Measurements from ENCODE around the gene UBXN11. TPM values are rescaled to one million over a fixed set of nuclear protein-coding genes. Genes with fewer than 3 reads are reported as not detected.

UBXN11 gene
- total RNA-seq, 4 donors from 2014 or later = 4.9 to 17.9 (median 12.0) TPM

DNA sequence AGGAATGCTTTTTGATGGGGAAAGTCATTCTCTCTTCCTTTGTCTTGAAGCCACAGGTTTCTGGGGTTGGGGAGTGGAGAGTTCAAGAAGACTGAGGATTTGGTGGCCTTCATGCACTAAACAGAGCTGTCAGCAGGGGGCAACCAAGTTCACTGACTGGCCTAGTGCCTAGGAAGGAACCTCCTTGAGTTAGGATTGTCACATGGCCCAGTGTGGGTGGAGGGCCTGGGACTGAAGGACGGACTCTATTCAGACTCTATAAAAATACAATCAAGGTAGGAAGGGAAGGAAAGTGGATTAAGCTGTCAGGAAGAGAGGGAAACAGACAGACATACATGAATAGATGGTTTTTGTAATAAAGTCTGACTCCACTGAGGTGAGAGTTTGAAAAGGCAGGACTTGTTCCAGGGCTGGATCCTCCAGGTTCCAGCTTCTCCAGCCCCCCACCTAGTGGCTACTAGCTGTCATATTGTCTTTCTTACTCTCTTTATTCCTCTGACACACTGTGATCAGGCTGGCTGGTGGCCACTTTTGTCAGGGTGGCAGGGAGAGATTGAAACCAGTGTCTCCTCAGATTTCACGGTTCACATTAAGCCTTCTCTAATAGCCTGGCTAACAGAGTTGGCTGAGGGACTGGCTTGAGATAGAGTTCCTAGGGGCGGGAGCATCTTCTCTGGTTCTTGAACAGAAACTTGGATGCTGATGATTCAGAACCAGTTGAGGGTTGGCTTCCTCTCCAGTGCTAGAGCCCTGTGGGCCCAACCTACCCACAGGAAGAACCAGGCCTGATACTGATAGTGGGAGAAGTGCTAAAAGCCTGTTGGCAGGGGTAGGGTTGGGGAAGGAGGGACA is 30.6 kb downstream of the UBXN11 start:
- H3K36me3 ChIP-seq = peaks cover 0 to 2% (median 0%) of the 10 kb centered on the region in 4 donors
- peaks cover 37 to 51% (median 43%) of the 10 kb centered on the region in 4 donors for H3K4me1 ChIP-seq
- H3K27ac ChIP-seq = peak overlapping the region; percentile 93 to 98 (median 96)
- no peak overlapping the region for H3K4me3 ChIP-seq
- no peaks in the 10 kb centered on the region for H3K9me3 ChIP-seq
- intact Hi-C loops (cut with DNase I; ENCODE audit: low total_unique reads) = no loop called here
- 0 to 17% methylated on average over 2 to 3 of the region's 3 CpGs for WGBS, 2 donors (ENCODE audit: low coverage in 1 of 2)
- in situ Hi-C loops (cut with MboI; ENCODE audit: low pct_ligation_motif_present in 1 of 4, low pct_unique_long_range_greater_than_20kb in 1 of 4, low sequenced_read_pairs in 3 of 4) = loop anchor here in 3 of 4 donors (5.0 to 10.0 kb wide), 2 partner anchors 46 to 49 kb away; no protein-coding TSS in a partner anchor
- peak; percentile 93 for DNase-seq
- H3K27me3 ChIP-seq = no peaks in the 10 kb centered on the region
- TF ChIP-seq POLR2AphosphoS5 (IDR thresholded peaks at IDR 0.05) = peak; percentile 39 to 78 (median 64)
- TF ChIP-seq POLR2A (IDR thresholded peaks at IDR 0.05) = peak; percentile 48
- TF ChIP-seq EP300 (IDR thresholded peaks at IDR 0.05; ENCODE audit: low read depth) = no peak
- TF ChIP-seq, protein P1, sequence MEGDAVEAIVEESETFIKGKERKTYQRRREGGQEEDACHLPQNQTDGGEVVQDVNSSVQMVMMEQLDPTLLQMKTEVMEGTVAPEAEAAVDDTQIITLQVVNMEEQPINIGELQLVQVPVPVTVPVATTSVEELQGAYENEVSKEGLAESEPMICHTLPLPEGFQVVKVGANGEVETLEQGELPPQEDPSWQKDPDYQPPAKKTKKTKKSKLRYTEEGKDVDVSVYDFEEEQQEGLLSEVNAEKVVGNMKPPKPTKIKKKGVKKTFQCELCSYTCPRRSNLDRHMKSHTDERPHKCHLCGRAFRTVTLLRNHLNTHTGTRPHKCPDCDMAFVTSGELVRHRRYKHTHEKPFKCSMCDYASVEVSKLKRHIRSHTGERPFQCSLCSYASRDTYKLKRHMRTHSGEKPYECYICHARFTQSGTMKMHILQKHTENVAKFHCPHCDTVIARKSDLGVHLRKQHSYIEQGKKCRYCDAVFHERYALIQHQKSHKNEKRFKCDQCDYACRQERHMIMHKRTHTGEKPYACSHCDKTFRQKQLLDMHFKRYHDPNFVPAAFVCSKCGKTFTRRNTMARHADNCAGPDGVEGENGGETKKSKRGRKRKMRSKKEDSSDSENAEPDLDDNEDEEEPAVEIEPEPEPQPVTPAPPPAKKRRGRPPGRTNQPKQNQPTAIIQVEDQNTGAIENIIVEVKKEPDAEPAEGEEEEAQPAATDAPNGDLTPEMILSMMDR (IDR thresholded peaks at IDR 0.05) = peak; percentile 83 to 97 (median 86)

DNA sequence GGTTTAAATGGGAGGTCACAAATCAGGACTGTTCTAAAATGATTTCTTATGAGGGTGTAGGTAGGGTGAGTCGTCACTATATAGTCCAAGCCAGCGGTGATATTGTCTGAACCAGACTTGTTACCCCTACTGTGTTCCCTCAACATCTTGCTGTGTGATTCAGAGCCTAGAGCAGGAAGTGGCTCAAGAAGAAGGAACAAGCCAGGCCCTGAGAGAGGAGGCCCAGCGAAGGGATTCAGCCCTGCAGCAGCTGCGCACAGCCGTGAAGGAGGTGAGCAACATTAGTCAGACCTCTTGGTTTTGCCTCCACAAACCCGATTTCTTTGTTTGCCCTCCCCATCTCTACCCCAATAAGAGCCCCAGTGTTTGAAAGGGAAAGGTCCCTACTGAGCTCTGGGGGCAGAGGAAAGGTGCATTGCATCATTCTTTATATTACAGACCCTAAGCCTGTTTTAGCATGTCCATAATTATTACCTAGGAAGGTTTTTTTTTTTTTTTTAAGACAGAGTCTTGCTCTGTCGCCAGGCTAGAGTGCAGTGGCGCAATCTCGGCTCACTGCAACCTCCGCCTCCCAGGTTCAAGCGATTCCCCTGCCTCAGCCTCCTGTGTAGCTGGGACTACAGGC is 31.5 kb downstream of the UBXN11 start:
- intact Hi-C loops (cut with DNase I; ENCODE audit: low total_unique reads) (no loop called here), in situ Hi-C loops (cut with MboI; ENCODE audit: low pct_ligation_motif_present in 1 of 4, low pct_unique_long_range_greater_than_20kb in 1 of 4, low sequenced_read_pairs in 3 of 4) (loop anchor here (5.0 to 10.0 kb wide), 3 partner anchors 47 to 52 kb away; no protein-coding TSS in a partner anchor)
- DNase-seq = peak; percentile 19
- Histone ChIP-seq H3K9me3 (no peaks in the 10 kb centered on the region), H3K36me3 (peaks cover 0 to 9% (median 3%) of the 10 kb centered on the region in 4 donors), H3K27me3 (no peaks in the 10 kb centered on the region), H3K4me1 (peaks cover 37 to 46% (median 38%) of the 10 kb centered on the region in 4 donors), H3K27ac (peak overlapping the region; percentile 93 to 98 (median 96)), H3K4me3 (no peak overlapping the region)
- WGBS, 2 donors (ENCODE audit: low coverage in 1 of 2) = 54 to 73% methylated on average over 7 to 11 of the region's 11 CpGs
- TF ChIP-seq POLR2AphosphoS5 (IDR thresholded peaks at IDR 0.05) (no peak), POLR2A (IDR thresholded peaks at IDR 0.05) (no peak), EP300 (IDR thresholded peaks at IDR 0.05; ENCODE audit: low read depth) (no peak)
- TF ChIP-seq, protein P1 (IDR thresholded peaks at IDR 0.05) = no peak

DNA sequence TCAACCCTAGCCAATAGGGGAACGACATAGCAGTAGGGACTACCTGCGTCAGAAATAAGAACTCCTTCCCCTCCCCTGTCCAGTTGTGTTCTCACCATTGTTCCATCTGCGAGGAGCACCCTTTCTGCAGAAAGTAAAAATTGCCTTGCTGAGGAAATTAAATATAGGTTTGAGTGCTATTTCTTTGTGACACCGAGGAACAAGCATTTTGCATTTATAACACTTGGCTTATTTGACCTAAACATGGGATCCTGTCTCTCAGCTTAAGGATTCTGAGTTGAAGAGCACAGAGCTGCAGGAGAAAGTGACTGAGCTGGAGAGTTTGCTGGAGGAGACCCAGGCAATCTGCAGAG is 37.3 kb downstream of the UBXN11 start:
- intact Hi-C loops (cut with DNase I; ENCODE audit: low total_unique reads) (no loop called here), in situ Hi-C loops (cut with MboI; ENCODE audit: low pct_ligation_motif_present in 1 of 4, low pct_unique_long_range_greater_than_20kb in 1 of 4, low sequenced_read_pairs in 3 of 4) (no loop called here)
- 96 to 100% methylated on average over 1 to 4 of the region's 4 CpGs for WGBS, 2 donors (ENCODE audit: low coverage in 1 of 2)
- TF ChIP-seq EP300 (IDR thresholded peaks at IDR 0.05; ENCODE audit: low read depth) = no peak
- no peak for TF ChIP-seq POLR2A (IDR thresholded peaks at IDR 0.05)
- no peak for TF ChIP-seq POLR2AphosphoS5 (IDR thresholded peaks at IDR 0.05)
- TF ChIP-seq, protein P1 (IDR thresholded peaks at IDR 0.05) = no peak
- H3K27me3 ChIP-seq = no peaks in the 10 kb centered on the region
- H3K4me3 ChIP-seq = no peak overlapping the region
- H3K36me3 ChIP-seq = peaks cover 0 to 26% (median 12%) of the 10 kb centered on the region in 4 donors
- no peaks in the 10 kb centered on the region for H3K4me1 ChIP-seq
- no peak for DNase-seq
- H3K9me3 ChIP-seq = peaks cover 0 to 4% of the 10 kb centered on the region in 2 donors
- H3K27ac ChIP-seq = no peak overlapping the region
